ENCODE results near the gene YWHAQ. TPM values are rescaled to one million over a fixed set of nuclear protein-coding genes. Genes with fewer than 3 reads are reported as not detected.
"Not testable (repeated sequence)": the region's sequence is repeated elsewhere in the genome, so short reads cannot be mapped to it uniquely, and the experiment has no call there.

The YWHAQ gene
- total and polyA plus RNA-seq, 2 donors from 2014 or later: 168 to 262 TPM

DNA sequence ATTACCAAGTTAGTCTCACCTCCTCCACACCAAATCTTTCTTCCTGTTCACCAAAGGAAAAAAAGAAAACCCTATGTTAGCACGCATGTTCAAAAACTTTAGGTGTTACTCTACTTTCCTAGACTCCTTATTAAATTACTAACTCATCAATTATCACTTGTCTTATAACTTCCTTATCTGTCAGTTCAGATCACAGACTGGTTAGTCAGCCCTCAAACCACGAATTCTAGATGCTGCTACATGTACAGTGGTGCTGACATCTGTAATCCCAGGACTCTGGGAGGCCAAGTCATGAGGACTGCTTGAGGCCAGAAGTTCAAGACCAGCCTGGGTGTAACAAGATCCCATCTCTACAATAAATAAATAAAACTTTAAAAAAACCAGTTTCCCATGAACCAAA is 3.5 kb downstream of the YWHAQ start:
- peaks cover 0 to 7% (median 5%) of the 10 kb centered on the region in 3 donors for H3K4me1 ChIP-seq (ENCODE audit: control insufficient read depth in 2 of 3, insufficient read depth in 2 of 3, low read depth in 1 of 3, low read length in 3 of 3)
- DNase-seq (no peak), FAIRE-seq (no peak)
- no peak overlapping the region for H3K27ac ChIP-seq (ENCODE audit: low read depth in 2 of 2, low read length in 2 of 2)
- H3K36me3 ChIP-seq (ENCODE audit: control insufficient read depth in 2 of 3, insufficient read depth in 3 of 3, low read length in 3 of 3): peaks cover 0 to 12% (median 8%) of the 10 kb centered on the region in 3 donors
- H3K4me3 ChIP-seq (ENCODE audit: low read length in 3 of 3): no peak overlapping the region
- no peak for TF ChIP-seq CTCF (IDR thresholded peaks at IDR 0.05; ENCODE audit: borderline replicate concordance, extremely low read depth, insufficient read depth)
- no peak overlapping the region for H3K9ac ChIP-seq (ENCODE audit: low read length in 3 of 3)
- intact Hi-C loops (cut with DNase I): no loop called here
- H3K9me3 ChIP-seq (ENCODE audit: control insufficient read depth in 2 of 3, insufficient read depth in 1 of 3, low read length in 3 of 3): no peaks in the 10 kb centered on the region
- H3K27me3 ChIP-seq (ENCODE audit: control insufficient read depth, insufficient read depth, low read length): no peaks in the 10 kb centered on the region

- no peak for TF ChIP-seq CTCF (IDR thresholded peaks at IDR 0.05; ENCODE audit: borderline replicate concordance, extremely low read depth, insufficient read depth)
- H3K36me3 ChIP-seq (ENCODE audit: control insufficient read depth in 2 of 3, insufficient read depth in 3 of 3, low read length in 3 of 3): peaks cover 0 to 8% (median 2%) of the 10 kb centered on the region in 3 donors
- no peak overlapping the region for H3K4me3 ChIP-seq (ENCODE audit: low read length in 3 of 3)
- H3K27ac ChIP-seq (ENCODE audit: low read depth in 2 of 2, low read length in 2 of 2): no peak overlapping the region
- DNase-seq: no peak
- H3K4me1 ChIP-seq (ENCODE audit: control insufficient read depth in 2 of 3, insufficient read depth in 2 of 3, low read depth in 1 of 3, low read length in 3 of 3): peaks cover 0 to 9% (median 3%) of the 10 kb centered on the region in 3 donors
- no peaks in the 10 kb centered on the region for H3K27me3 ChIP-seq (ENCODE audit: control insufficient read depth, insufficient read depth, low read length)
- FAIRE-seq: no peak
- H3K9ac ChIP-seq (ENCODE audit: low read length in 3 of 3): no peak overlapping the region
- intact Hi-C loops (cut with DNase I): no loop called here
- no peaks in the 10 kb centered on the region for H3K9me3 ChIP-seq (ENCODE audit: control insufficient read depth in 2 of 3, insufficient read depth in 1 of 3, low read length in 3 of 3)
Observed at GRCh38 chr2:9623151-9623550, 7.6 kb downstream of the YWHAQ start.

GRCh38 chr2:9621655-9622054 is 9.1 kb downstream of the YWHAQ start:
- H3K27ac ChIP-seq (ENCODE audit: low read depth in 2 of 2, low read length in 2 of 2); H3K36me3 ChIP-seq (ENCODE audit: control insufficient read depth in 2 of 3, insufficient read depth in 3 of 3, low read length in 3 of 3); H3K4me3 ChIP-seq (ENCODE audit: low read length in 3 of 3); H3K27me3 ChIP-seq (ENCODE audit: control insufficient read depth, insufficient read depth, low read length); H3K9ac ChIP-seq (ENCODE audit: low read length in 3 of 3); H3K4me1 ChIP-seq (ENCODE audit: control insufficient read depth in 2 of 3, insufficient read depth in 2 of 3, low read depth in 1 of 3, low read length in 3 of 3); DNase-seq; intact Hi-C loops (cut with DNase I); H3K9me3 ChIP-seq (ENCODE audit: control insufficient read depth in 2 of 3, insufficient read depth in 1 of 3, low read length in 3 of 3); FAIRE-seq: not testable (repeated sequence)

DNA sequence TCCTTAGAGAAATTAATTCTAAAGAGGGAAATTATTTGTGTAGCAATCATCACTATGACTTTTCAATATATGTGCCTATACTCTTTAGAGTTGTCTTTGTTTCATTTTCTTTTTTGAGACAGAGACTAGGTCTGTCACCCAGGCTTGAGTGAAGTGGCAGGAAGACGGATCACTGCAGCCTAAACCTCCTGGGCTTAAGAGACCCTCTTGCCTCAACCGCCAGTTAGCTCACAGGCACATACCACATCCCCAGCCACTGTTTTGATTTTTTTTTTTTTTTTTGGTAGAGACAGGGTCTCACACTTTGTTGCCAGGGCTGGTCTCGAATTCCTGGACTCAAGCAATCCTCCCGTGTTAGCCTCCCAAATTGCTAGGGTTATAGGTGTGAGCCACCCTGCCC is 12.4 kb downstream of the YWHAQ start:
- no peak overlapping the region for H3K9ac ChIP-seq (ENCODE audit: low read length in 3 of 3)
- no peak overlapping the region for H3K27ac ChIP-seq (ENCODE audit: low read depth in 2 of 2, low read length in 2 of 2)
- intact Hi-C loops (cut with DNase I): no loop called here
- DNase-seq (no peak), FAIRE-seq (no peak)
- H3K4me3 ChIP-seq (ENCODE audit: low read length in 3 of 3): no peak overlapping the region
- peaks cover 0 to 2% (median 0%) of the 10 kb centered on the region in 3 donors for H3K36me3 ChIP-seq (ENCODE audit: control insufficient read depth in 2 of 3, insufficient read depth in 3 of 3, low read length in 3 of 3)
- peaks cover 4 to 5% (median 5%) of the 10 kb centered on the region in 3 donors for H3K4me1 ChIP-seq (ENCODE audit: control insufficient read depth in 2 of 3, insufficient read depth in 2 of 3, low read depth in 1 of 3, low read length in 3 of 3)
- TF ChIP-seq CTCF (IDR thresholded peaks at IDR 0.05; ENCODE audit: borderline replicate concordance, extremely low read depth, insufficient read depth): no peak
- no peaks in the 10 kb centered on the region for H3K9me3 ChIP-seq (ENCODE audit: control insufficient read depth in 2 of 3, insufficient read depth in 1 of 3, low read length in 3 of 3)
- H3K27me3 ChIP-seq (ENCODE audit: control insufficient read depth, insufficient read depth, low read length): no peaks in the 10 kb centered on the region
